PFSK-1 (cell line): ENCODE results near the gene FNTB.

Experiments used
- FOXP2 ChIP-seq: optimal IDR thresholded peaks from 2 replicates; pipeline ENCODE3; 2011; ENCODE audit warnings: borderline replicate concordance, control low read depth, inconsistent platforms; ENCODE audit not compliant: insufficient read depth; ENCODE audit errors: extremely low read length, extremely low read depth
- POLR2AphosphoS5 ChIP-seq: IDR thresholded peaks from 2 replicates; pipeline ENCODE4 v1.6.1; 2012; ENCODE audit warnings: low read depth, mild to moderate bottlenecking, control low read depth, low read length, moderate library complexity
- SIN3A ChIP-seq: IDR thresholded peaks from 2 replicates; pipeline ENCODE4 v1.6.1; 2012; ENCODE audit warnings: mild to moderate bottlenecking, low read length, moderate library complexity, borderline replicate concordance; ENCODE audit not compliant: insufficient read depth
- TAF1 ChIP-seq: IDR thresholded peaks from 2 replicates; pipeline ENCODE4 v1.6.1; 2012; ENCODE audit warnings: low read length, control low read depth, borderline replicate concordance; ENCODE audit not compliant: insufficient read depth
- TF ChIP-seq, protein P1 (sequence below), 2 experiments: IDR thresholded peaks; 2 replicates each; pipeline versions ENCODE4 v1.6.1 to v1.8.0; 2011 to 2012; ENCODE audit warnings: low read depth in 2 of 2, low read length in 2 of 2, control low read depth in 1 of 2, inconsistent platforms in 1 of 2, mild to moderate bottlenecking in 1 of 2, moderate library complexity in 1 of 2; ENCODE audit not compliant: insufficient read depth in 1 of 2

Gene FNTB

DNA sequence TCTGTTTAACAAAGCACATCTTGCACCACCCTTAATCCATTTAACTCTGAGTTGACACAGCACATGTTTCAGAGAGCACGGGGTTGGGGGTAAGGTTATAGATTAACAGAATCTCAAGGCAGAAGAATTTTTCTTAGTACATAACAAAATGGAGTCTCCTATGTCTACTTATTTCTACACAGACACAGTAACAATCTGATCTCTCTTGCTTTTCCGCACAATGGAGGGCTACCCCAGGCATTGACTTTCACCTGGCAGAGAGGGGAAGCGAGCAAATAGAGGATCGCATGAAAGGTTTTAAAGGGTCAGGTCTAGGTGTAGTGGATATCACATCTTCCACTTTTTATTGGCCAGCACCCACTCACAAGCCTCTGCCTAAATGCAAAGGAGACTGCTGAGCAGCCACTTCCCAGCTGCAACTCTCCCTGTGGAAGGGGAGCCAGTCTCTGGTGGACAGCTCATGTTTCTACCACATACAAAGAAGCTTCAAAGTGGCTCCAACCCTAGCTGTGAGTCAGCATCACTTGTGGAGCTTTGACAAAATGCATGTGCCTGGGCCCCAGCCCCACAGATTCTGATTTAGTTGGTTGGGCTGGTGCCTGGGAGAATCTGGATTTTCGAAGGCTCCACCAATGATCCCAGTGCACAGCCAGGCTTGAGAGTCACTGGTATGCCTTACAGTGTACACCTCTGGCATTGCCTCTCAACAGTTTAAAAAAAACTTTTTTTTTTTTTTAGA, 7.2 kb upstream of the FNTB start:
- TF ChIP-seq FOXP2 (no peak), SIN3A (no peak), TAF1 (no peak), POLR2AphosphoS5 (no peak)
- TF ChIP-seq, protein P1, sequence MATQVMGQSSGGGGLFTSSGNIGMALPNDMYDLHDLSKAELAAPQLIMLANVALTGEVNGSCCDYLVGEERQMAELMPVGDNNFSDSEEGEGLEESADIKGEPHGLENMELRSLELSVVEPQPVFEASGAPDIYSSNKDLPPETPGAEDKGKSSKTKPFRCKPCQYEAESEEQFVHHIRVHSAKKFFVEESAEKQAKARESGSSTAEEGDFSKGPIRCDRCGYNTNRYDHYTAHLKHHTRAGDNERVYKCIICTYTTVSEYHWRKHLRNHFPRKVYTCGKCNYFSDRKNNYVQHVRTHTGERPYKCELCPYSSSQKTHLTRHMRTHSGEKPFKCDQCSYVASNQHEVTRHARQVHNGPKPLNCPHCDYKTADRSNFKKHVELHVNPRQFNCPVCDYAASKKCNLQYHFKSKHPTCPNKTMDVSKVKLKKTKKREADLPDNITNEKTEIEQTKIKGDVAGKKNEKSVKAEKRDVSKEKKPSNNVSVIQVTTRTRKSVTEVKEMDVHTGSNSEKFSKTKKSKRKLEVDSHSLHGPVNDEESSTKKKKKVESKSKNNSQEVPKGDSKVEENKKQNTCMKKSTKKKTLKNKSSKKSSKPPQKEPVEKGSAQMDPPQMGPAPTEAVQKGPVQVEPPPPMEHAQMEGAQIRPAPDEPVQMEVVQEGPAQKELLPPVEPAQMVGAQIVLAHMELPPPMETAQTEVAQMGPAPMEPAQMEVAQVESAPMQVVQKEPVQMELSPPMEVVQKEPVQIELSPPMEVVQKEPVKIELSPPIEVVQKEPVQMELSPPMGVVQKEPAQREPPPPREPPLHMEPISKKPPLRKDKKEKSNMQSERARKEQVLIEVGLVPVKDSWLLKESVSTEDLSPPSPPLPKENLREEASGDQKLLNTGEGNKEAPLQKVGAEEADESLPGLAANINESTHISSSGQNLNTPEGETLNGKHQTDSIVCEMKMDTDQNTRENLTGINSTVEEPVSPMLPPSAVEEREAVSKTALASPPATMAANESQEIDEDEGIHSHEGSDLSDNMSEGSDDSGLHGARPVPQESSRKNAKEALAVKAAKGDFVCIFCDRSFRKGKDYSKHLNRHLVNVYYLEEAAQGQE (IDR thresholded peaks at IDR 0.05; ENCODE audit: insufficient read depth in 1 of 2, low read depth in 2 of 2, low read length in 2 of 2): no peak

DNA sequence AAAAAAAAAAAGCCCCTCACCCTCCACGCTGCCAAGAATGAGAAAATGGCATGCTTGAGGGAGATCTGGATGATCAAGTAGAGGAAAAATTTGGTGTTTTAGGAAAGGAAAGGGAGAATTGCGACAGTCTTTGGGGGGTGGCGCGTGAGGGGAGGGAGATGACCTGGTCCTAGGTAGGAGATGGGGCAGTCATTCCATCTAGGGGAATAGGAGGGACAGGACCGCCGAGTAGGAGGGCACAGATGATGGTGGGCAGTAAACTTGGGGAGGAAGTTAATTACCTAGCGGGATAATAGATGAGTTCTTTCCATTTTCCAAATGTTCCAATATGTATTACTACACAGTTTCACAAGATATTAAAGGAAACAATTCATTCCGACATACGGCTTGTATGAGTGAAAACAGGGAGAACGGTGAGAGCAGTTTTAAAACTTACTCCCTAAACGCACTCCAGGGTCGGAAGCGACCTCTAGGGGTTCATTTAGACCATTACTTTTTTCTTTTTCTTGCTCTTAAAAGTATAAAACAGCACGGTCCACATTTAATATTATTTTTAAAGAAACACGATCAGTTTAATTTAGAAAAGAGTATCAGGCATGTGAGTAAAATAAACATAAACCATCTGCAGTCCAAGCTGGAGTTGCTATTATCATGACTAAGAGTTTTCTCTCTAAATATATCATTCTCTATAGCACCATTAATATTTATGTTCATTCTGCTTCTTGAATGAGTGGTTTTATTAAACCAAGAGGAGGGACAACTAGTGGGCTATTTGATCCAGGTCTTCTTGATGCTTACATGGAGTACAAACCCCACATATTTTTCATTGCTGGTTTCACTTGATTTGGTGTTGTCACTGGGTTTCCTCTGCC, 3.0 kb upstream of the FNTB start:
- no peak for TF ChIP-seq FOXP2
- no peak for TF ChIP-seq TAF1

DNA sequence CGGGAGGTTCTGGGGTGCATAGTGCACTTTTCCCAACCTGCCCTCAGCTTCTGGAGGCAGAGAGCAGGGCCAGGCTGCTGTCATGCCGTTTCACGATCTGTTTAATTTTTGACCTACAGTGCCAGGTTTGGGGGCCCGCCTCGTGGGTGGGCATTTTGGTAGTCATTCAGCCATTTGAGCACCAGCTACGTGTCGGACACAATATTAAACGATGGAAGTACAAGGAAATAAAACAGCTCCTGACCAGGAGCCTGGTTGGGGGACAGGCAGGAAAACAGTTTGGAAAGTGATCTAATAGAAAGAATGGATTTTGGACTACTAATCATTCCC, 708 bp downstream of the FNTB start:
- TF ChIP-seq, protein P1 (IDR thresholded peaks at IDR 0.05; ENCODE audit: insufficient read depth in 1 of 2, low read depth in 2 of 2, low read length in 2 of 2): no peak
- TF ChIP-seq SIN3A (no peak), POLR2AphosphoS5 (no peak), TAF1 (no peak), FOXP2 (no peak)

DNA sequence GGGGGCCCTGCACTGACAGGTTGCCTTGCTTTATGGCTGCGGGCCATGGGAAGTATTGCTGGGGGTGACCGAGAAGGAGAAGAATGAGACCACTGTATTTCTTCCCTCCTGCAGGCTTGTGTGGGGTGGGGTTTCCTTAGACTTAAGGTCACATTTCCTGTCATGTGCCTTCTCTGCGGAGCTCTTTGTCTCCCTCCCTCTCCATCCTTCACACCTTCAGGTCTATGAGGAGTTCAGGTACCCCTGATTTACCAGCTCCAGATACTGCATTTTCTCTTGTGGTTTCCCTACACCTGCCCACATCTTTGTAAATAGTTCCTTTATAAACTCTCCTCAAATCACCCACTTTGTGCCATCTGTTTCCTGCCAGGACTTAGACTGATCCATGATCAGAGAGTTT, 3.6 kb downstream of the FNTB start:
- TF ChIP-seq SIN3A (no peak), POLR2AphosphoS5 (no peak), TAF1 (no peak), FOXP2 (no peak)
- TF ChIP-seq, protein P1 (IDR thresholded peaks at IDR 0.05; ENCODE audit: insufficient read depth in 1 of 2, low read depth in 2 of 2, low read length in 2 of 2): no peak

DNA sequence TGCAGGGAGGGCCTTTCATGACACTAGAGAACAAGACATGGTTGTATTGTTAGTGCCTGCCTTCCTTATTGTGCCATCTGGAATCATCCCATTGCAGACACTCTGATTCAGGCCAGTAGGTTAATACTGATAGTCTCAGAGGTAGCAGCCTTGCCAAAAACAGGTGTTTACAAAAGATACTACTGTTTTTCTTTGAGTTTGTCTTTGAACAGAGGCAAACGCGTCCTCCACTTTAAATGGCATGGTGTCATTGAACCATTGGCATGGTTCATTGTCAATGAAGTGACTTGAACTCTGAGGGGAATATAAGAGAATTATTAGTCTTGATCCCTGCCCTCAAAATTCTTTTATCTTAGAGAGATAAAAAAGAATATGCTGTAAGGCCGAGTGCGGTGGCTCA, 4.2 kb downstream of the FNTB start:
- no peak for TF ChIP-seq FOXP2
- TF ChIP-seq, protein P1 (IDR thresholded peaks at IDR 0.05; ENCODE audit: insufficient read depth in 1 of 2, low read depth in 2 of 2, low read length in 2 of 2): no peak
- no peak for TF ChIP-seq POLR2AphosphoS5
- TF ChIP-seq TAF1: no peak
- no peak for TF ChIP-seq SIN3A
